CD14-positive monocyte (primary cell): ENCODE results near the gene ATXN7L1. TPM values are rescaled to one million over a fixed set of nuclear protein-coding genes. Genes with fewer than 3 reads are reported as not detected.
A peak's percentile ranks its signal among the peaks of the same experiment; 100 is the strongest.

Experiments
- DNase-seq, 3 donors: peaks; one replicate each; pipeline ENCODE4 v3.0.0-alpha.2; 2011 to 2022
- H2AFZ ChIP-seq: 2 replicates; pipeline ENCODE4 v1.6.0; 2012; ENCODE audit warnings: mild to moderate bottlenecking, low read depth, low read length, inconsistent platforms; ENCODE audit not compliant: insufficient read depth, poor library complexity, severe bottlenecking
- H3K27ac ChIP-seq, 2 donors: 1 replicate in 1 of 2; 2 replicates in 1 of 2; pipeline ENCODE4 v1.5.1; 2012 to 2013; ENCODE audit warnings: low read length in 2 of 2, control low read depth in 1 of 2, inconsistent platforms in 1 of 2, low read depth in 1 of 2, mild to moderate bottlenecking in 1 of 2
- H3K27me3 ChIP-seq, 2 donors: one replicate each; pipeline versions ENCODE4 v1.6.0 to v1.6.1; 2011 to 2013; ENCODE audit warnings: low read length in 2 of 2; ENCODE audit not compliant: control insufficient read depth in 2 of 2, insufficient read depth in 2 of 2
- H3K36me3 ChIP-seq, 2 donors: replicated peaks in 1 of 2; 1 replicate in 1 of 2; 2 replicates in 1 of 2; pipeline versions ENCODE4 v1.5.1 to v1.6.1; 2012 to 2013; ENCODE audit warnings: low read length in 2 of 2, control low read depth in 1 of 2, inconsistent platforms in 1 of 2, mild to moderate bottlenecking in 1 of 2; ENCODE audit not compliant: insufficient read depth in 2 of 2, control insufficient read depth in 1 of 2
- H3K4me1 ChIP-seq, 2 donors: 1 replicate in 1 of 2; 2 replicates in 1 of 2; pipeline versions ENCODE4 v1.5.1 to v1.6.1; 2012 to 2013; ENCODE audit warnings: low read length in 2 of 2, control low read depth in 1 of 2, inconsistent platforms in 1 of 2, mild to moderate bottlenecking in 1 of 2, moderate library complexity in 1 of 2; ENCODE audit not compliant: insufficient read depth in 2 of 2, control insufficient read depth in 1 of 2
- H3K4me2 ChIP-seq: replicated peaks from 2 replicates; pipeline ENCODE3; 2012; ENCODE audit warnings: low read length, moderate library complexity, mild to moderate bottlenecking; ENCODE audit not compliant: poor library complexity, severe bottlenecking; ENCODE audit errors: extremely low read depth
- H3K4me3 ChIP-seq, 3 experiments: fragments of 200-600 bp in 1 of 3; sonication (generic) in 1 of 3; replicated peaks in 1 of 3; 1 replicate in 2 of 3; 2 replicates in 1 of 3; pipeline ENCODE4 v1.5.1; 2011 to 2013; ENCODE audit warnings: low read length in 3 of 3, mild to moderate bottlenecking in 3 of 3, control low read depth in 2 of 3, low read depth in 2 of 3, inconsistent platforms in 1 of 3, moderate library complexity in 1 of 3
- H3K79me2 ChIP-seq: 2 replicates; pipeline ENCODE4 v1.6.0; 2012; ENCODE audit warnings: mild to moderate bottlenecking, control low read depth, inconsistent platforms, low read length, moderate library complexity; ENCODE audit not compliant: insufficient read depth
- H3K9ac ChIP-seq: 2 replicates; pipeline ENCODE4 v1.6.0; 2017; ENCODE audit warnings: low read length, mild to moderate bottlenecking; ENCODE audit not compliant: insufficient read depth, poor library complexity, severe bottlenecking
- H3K9me3 ChIP-seq, 2 donors: replicated peaks in 1 of 2; 1 replicate in 1 of 2; 2 replicates in 1 of 2; pipeline versions ENCODE4 v1.5.1 to v1.6.1; 2012 to 2013; ENCODE audit warnings: low read length in 2 of 2, control low read depth in 1 of 2; ENCODE audit not compliant: control insufficient read depth in 1 of 2, insufficient read depth in 1 of 2
- H4K20me1 ChIP-seq: 2 replicates; pipeline ENCODE4 v1.6.0; 2012; ENCODE audit warnings: mild to moderate bottlenecking, low read length, control low read depth, moderate library complexity; ENCODE audit not compliant: insufficient read depth
- H3K27ac Mint-ChIP-seq, 7 donors: one replicate each; pipeline ENCODE4 v1.8.0; 2020; ENCODE audit warnings: mild to moderate bottlenecking in 7 of 7, mixed read lengths in 7 of 7, moderate library complexity in 6 of 7, inconsistent platforms in 2 of 7
- H3K27me3 Mint-ChIP-seq, 3 donors: one replicate each; pipeline ENCODE4 v1.8.0; 2021 to 2022; ENCODE audit warnings: low read depth in 3 of 3, mild to moderate bottlenecking in 3 of 3, mixed read lengths in 3 of 3, moderate library complexity in 3 of 3, inconsistent platforms in 1 of 3
- H3K36me3 Mint-ChIP-seq, 2 donors: one replicate each; pipeline ENCODE4 v1.8.0; 2020; ENCODE audit warnings: mixed read lengths in 2 of 2, inconsistent platforms in 1 of 2, mild to moderate bottlenecking in 1 of 2
- H3K4me1 Mint-ChIP-seq: one replicate; pipeline ENCODE4 v1.8.0; 2020; ENCODE audit warnings: mild to moderate bottlenecking, mixed read lengths
- H3K4me3 Mint-ChIP-seq, 2 donors: one replicate each; pipeline ENCODE4 v1.8.0; 2020; ENCODE audit warnings: mild to moderate bottlenecking in 2 of 2, mixed read lengths in 2 of 2, moderate library complexity in 1 of 2
- H3K9me3 Mint-ChIP-seq, 7 donors: one replicate each; pipeline ENCODE4 v1.8.0; 2020 to 2022; ENCODE audit warnings: mixed read lengths in 7 of 7, mild to moderate bottlenecking in 6 of 7, moderate library complexity in 6 of 7, inconsistent platforms in 2 of 7
- CTCF ChIP-seq: fragments of 200-600 bp; IDR thresholded peaks from one replicate; pipeline ENCODE4 v1.8.0; 2022; ENCODE audit warnings: antibody characterized with exemption, mild to moderate bottlenecking
- WGBS: methylation state at CpG from one replicate; pipeline ENCODE4 v1.1.5; 2013; ENCODE audit warnings: missing lambda C conversion rate; ENCODE audit not compliant: insufficient coverage; 5-methylcytosine and 5-hydroxymethylcytosine counted together
- intact Hi-C, 2 donors: fragments of 100-400 bp; cut with micrococcal nuclease; formaldehyde crosslinking; loops; one replicate each; pipeline versions ENCODE4 v1.15.0 to v1.15.1; 2023
- polyA plus RNA-seq, 3 donors: library from polyadenylated mRNA; depleted of rRNA in 1 of 3; unstranded in 2 of 3; stranded (reverse) in 1 of 3; fragments of 300-500 nt in 2 of 3; fragments of >200 nt in 1 of 3; fragmentation: Illumina TruSeq in 2 of 3; gene quantifications; 1 replicate in 2 of 3; 2 replicates in 1 of 3; pipeline ENCODE4 v1.2.3, GENCODE V29; 2012 to 2021

The ATXN7L1 gene
- polyA plus RNA-seq, 3 donors = 4.5 to 12.2 (median 11.2) TPM

- H3K9me3 Mint-ChIP-seq = peaks cover 0 to 2% (median 0%) of the 10 kb centered on the region in 7 donors
Observed at GRCh38 chr7:105862770-105863169, 13.6 kb downstream of the ATXN7L1 start.

DNA sequence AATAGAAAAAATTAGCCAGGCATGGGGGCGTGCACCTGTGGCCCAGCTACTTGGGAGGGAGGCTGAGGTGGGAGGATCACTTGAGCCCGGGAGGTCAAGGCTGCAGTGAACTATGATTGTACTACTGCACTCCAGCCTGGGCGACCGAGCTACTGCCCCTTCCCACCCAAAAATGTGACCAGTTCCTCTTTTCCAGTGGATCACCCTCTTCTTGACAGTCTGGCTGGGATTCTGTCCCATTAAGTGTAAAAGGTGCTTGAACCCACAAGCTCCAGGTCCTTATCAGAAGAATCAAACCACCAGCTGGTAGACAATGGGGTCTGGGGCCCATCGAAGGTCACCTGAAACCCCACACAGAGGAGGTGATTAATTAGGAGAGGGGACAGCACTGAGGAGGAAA, 14.1 kb downstream of the ATXN7L1 start:
- Histone ChIP-seq H3K4me2 (no peak overlapping the region), H3K4me1 (no peaks in the 10 kb centered on the region), H3K79me2 (peaks cover 4% of the 10 kb centered on the region), H3K9ac (no peak overlapping the region), H2AFZ (no peak overlapping the region), H3K36me3 (peaks cover 6 to 16% of the 10 kb centered on the region in 2 donors), H3K9me3 (no peaks in the 10 kb centered on the region), H3K27ac (no peak overlapping the region), H3K4me3 (no peak overlapping the region), H4K20me1 (peaks cover 20% of the 10 kb centered on the region), H3K27me3 (no peaks in the 10 kb centered on the region)
- Mint-ChIP-seq H3K27ac (peak overlapping the region in 2 of 7 donors; percentile 33 to 54), H3K4me1 (peaks cover 6% of the 10 kb centered on the region), H3K27me3 (no peaks in the 10 kb centered on the region), H3K9me3 (peaks cover 0 to 2% (median 0%) of the 10 kb centered on the region in 7 donors), H3K4me3 (no peak overlapping the region), H3K36me3 (peaks cover 11 to 13% of the 10 kb centered on the region in 2 donors)
- no peak for TF ChIP-seq CTCF
- 83% methylated on average over 2 of the region's 5 CpGs for WGBS
- DNase-seq = no peak
- intact Hi-C loops = no loop called here

More at GRCh38 chr7:105862770-105863169, 13.6 kb downstream of the ATXN7L1 start:
- DNase-seq = no peak
- Histone ChIP-seq H3K79me2 (peaks cover 4% of the 10 kb centered on the region), H3K36me3 (peaks cover 6 to 21% of the 10 kb centered on the region in 2 donors), H3K9me3 (no peaks in the 10 kb centered on the region), H4K20me1 (peaks cover 20% of the 10 kb centered on the region), H3K4me3 (no peak overlapping the region), H3K4me1 (no peaks in the 10 kb centered on the region), H3K9ac (no peak overlapping the region), H3K27ac (no peak overlapping the region), H3K27me3 (no peaks in the 10 kb centered on the region), H2AFZ (no peak overlapping the region), H3K4me2 (no peak overlapping the region)
- Mint-ChIP-seq H3K4me1 (peaks cover 2% of the 10 kb centered on the region), H3K27me3 (no peaks in the 10 kb centered on the region), H3K27ac (peak overlapping the region in 1 of 7 donors; percentile 54), H3K4me3 (no peak overlapping the region), H3K36me3 (peaks cover 11 to 13% of the 10 kb centered on the region in 2 donors)
- WGBS = no CpG with 5 or more reads among the region's 4 CpGs
- no peak for TF ChIP-seq CTCF
- intact Hi-C loops = no loop called here
